Measurements from ENCODE around the gene RPS6KA2. TPM values are rescaled to one million over a fixed set of nuclear protein-coding genes. Genes with fewer than 3 reads are reported as not detected.

The RPS6KA2 gene
- total and polyA plus RNA-seq, 2 donors (not counting 3 experiments of a cell fraction or from before 2014, with no cell fraction given): 54.5 to 75.8 TPM

DNA sequence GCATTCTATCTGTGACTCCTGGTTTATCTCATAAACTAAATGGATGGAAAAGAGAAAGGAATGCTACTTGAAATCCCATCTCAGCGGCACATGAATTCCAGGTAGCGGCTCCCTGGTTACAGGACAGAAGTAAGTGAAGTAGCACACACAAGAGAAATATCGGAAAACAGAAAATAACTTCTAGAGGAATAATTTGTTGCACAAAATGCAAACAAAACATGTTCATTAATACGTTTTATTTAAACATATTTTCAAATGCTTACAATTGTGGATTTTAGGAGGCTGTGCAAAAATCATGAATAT lies 26.5 kb upstream of the RPS6KA2 start:
- Histone ChIP-seq H2AFZ (ENCODE audit: low read depth, low read length) (no peak overlapping the region), H3K36me3 (ENCODE audit: control insufficient read depth in 2 of 2, extremely low read depth in 1 of 2, insufficient read depth in 2 of 2, low read length in 2 of 2) (no peaks in the 10 kb centered on the region), H3K79me2 (ENCODE audit: control insufficient read depth, insufficient read depth, low read length) (no peaks in the 10 kb centered on the region), H3K4me3 (replicated peaks in 1 of 3; ENCODE audit: insufficient read depth in 1 of 3, low read depth in 1 of 3, low read length in 3 of 3) (no peak overlapping the region), H3K27ac (ENCODE audit: insufficient read depth, low read depth, low read length) (no peak overlapping the region), H3K9me1 (replicated peaks; ENCODE audit: control insufficient read depth, extremely low read depth, insufficient read depth, low read length) (no peaks in the 10 kb centered on the region), H4K20me1 (replicated peaks; ENCODE audit: control insufficient read depth, extremely low read depth, insufficient read depth, low read length) (no peaks in the 10 kb centered on the region), H3K9ac (replicated peaks; ENCODE audit: extremely low read depth, insufficient read depth, low read length) (no peak overlapping the region), H3K4me2 (ENCODE audit: insufficient read depth, low read length) (no peak overlapping the region), H3K4me1 (ENCODE audit: control insufficient read depth, extremely low read depth, insufficient read depth, low read length) (no peaks in the 10 kb centered on the region), H3K27me3 (ENCODE audit: control insufficient read depth in 2 of 2, insufficient read depth in 2 of 2, low read length in 2 of 2) (peaks cover 1 to 7% of the 10 kb centered on the region in 2 experiments), H3K9me3 (replicated peaks; ENCODE audit: control insufficient read depth, insufficient read depth, low read length) (no peaks in the 10 kb centered on the region)
- DNase-seq (ENCODE audit: low read depth, low spot score) (no peak), FAIRE-seq (no peak)
- CTCF ChIA-PET: interaction anchor here (1.1 kb wide), 1 partner anchor 23 kb away, joined by 3 read pairs; no protein-coding TSS in a partner anchor
- BruUV-seq (replicated peaks): no TSS peak
- dilution Hi-C loops (cut with MboI; ENCODE audit: extremely low pct_ligation_motif_present, low sequenced_read_pairs): no loop called here
- intact Hi-C loops (cut with micrococcal nuclease): no loop called here
- POLR2A ChIA-PET: no interaction called here
- no peak for TF ChIP-seq MYC (IDR thresholded peaks at IDR 0.05; ENCODE audit: low read depth, low read length)
- no peak for TF ChIP-seq POLR2AphosphoS5 (IDR thresholded peaks at IDR 0.05; ENCODE audit: insufficient read depth, low read depth, low read length)
- TF ChIP-seq JUN (IDR thresholded peaks at IDR 0.05; ENCODE audit: borderline replicate concordance, insufficient read depth, insufficient read length, low read depth): no peak
- no peak for TF ChIP-seq EZH2 (IDR thresholded peaks at IDR 0.05; ENCODE audit: borderline replicate concordance, low read depth, low read length, severe bottlenecking)
- TF ChIP-seq FOS (IDR thresholded peaks at IDR 0.05; ENCODE audit: borderline replicate concordance, insufficient read depth, low read length): no peak
- no peak for TF ChIP-seq GATA2 (IDR thresholded peaks at IDR 0.05; ENCODE audit: insufficient read depth, insufficient read length, low read depth, low read length)
- TF ChIP-seq CTCF (IDR thresholded peaks at IDR 0.05; ENCODE audit: extremely low read depth in 1 of 2, insufficient read depth in 1 of 2, low read depth in 1 of 2, low read length in 2 of 2): no peak
- no peak for TF ChIP-seq POLR2A (IDR thresholded peaks at IDR 0.05; ENCODE audit: low read depth, low read length)
- no peak for TF ChIP-seq MAX (IDR thresholded peaks at IDR 0.05; ENCODE audit: insufficient read depth, insufficient read length)

Data from endothelial cell of umbilical vein (primary cell).